GM03348 (cell line): Measurements from ENCODE around the gene P2RY11.

ENCODE experiments used
- DNase-seq: peaks from one replicate; pipeline ENCODE4 v3.0.0; 2012; ENCODE audit warnings: low spot score

The P2RY11 gene

GRCh38 chr19:10141479-10141878, 30.0 kb downstream of the P2RY11 start:
- DNase-seq = no peak

- no peak for DNase-seq
Observed at GRCh38 chr19:10141973-10142372, 30.5 kb downstream of the P2RY11 start.

GRCh38 chr19:10142701-10143375, 31.3 kb downstream of the P2RY11 start:
- no peak for DNase-seq

- no peak for DNase-seq
Observed at GRCh38 chr19:10143681-10144080, 32.2 kb downstream of the P2RY11 start.

- DNase-seq = no peak
Observed at GRCh38 chr19:10144361-10144760, 32.9 kb downstream of the P2RY11 start.

GRCh38 chr19:10145031-10145430, 33.5 kb downstream of the P2RY11 start:
- no peak for DNase-seq

- no peak for DNase-seq
Observed at GRCh38 chr19:10146142-10146541, 34.6 kb downstream of the P2RY11 start.

GRCh38 chr19:10149427-10149826, 37.9 kb downstream of the P2RY11 start:
- no peak for DNase-seq

- DNase-seq = no peak
Observed at GRCh38 chr19:10151521-10151920, 40.0 kb downstream of the P2RY11 start.

- no peak for DNase-seq
Observed at GRCh38 chr19:10152100-10152499, 40.6 kb downstream of the P2RY11 start.

GRCh38 chr19:10155839-10156238, 44.3 kb downstream of the P2RY11 start:
- no peak for DNase-seq

- no peak for DNase-seq
Observed at GRCh38 chr19:10158071-10158470, 46.6 kb downstream of the P2RY11 start.

GRCh38 chr19:10158485-10158884, 47.0 kb downstream of the P2RY11 start:
- no peak for DNase-seq

- DNase-seq = no peak
Observed at GRCh38 chr19:10159610-10160009, 48.1 kb downstream of the P2RY11 start.

GRCh38 chr19:10163536-10163935, 52.0 kb downstream of the P2RY11 start:
- DNase-seq = no peak
